ENCODE measurements around the gene EBF4. TPM values are rescaled to one million over a fixed set of nuclear protein-coding genes. Genes with fewer than 3 reads are reported as not detected.

EBF4 gene
- polyA plus RNA-seq, 10 donors: 4.4 to 9.9 (median 5.5) TPM

DNA sequence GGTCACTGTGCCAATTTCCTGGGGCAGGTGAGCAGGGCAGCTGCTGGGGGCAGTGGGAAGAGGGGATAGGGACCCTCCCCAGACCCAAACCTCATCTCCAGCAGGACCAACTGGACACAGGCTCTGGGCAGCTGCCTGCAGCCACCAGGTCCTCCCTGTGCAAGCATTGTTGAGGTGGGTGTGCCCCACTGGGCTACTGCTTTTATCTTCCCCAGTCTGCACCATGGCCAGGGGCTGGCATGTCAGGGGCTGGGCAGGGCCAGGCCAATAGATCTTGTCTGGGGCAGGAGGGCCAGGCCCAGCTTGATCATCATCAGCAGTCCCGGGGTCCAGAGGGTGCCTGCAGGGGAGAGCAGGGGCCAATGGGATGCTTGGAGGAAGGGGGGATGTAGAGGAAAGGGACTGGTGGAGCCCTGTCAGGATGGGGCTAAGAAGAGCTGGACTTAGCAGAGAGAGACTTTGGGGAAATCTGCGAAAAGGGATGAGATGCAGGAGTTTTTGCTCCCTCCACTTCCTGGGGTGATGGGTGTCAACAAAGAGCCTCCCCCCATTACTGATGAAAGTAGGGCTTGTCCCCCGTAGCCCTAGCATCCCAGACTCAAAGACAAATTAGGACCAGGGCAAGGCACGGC lies 5.7 kb downstream of the EBF4 start:
- DNase-seq: no peak

DNA sequence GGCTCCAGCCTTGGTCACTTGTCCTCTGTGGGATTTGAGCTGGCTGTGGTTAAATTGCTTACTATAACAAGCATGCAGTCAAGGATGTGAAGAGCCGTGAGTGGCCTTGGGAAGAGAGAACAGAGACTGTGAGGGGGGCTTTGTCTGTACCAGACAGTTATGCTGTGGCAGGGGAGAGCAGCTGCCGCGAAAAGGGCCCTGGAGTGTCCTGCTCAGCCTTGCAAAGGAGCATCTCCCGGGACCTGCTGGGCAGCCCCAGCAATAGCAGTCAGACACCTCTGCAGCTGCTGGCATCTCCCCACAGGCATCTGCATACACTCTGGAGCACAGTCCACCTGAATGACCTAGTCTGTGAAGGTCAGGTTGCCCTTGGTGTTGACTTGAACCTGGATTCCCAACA lies 6.3 kb downstream of the EBF4 start:
- DNase-seq: no peak

DNA sequence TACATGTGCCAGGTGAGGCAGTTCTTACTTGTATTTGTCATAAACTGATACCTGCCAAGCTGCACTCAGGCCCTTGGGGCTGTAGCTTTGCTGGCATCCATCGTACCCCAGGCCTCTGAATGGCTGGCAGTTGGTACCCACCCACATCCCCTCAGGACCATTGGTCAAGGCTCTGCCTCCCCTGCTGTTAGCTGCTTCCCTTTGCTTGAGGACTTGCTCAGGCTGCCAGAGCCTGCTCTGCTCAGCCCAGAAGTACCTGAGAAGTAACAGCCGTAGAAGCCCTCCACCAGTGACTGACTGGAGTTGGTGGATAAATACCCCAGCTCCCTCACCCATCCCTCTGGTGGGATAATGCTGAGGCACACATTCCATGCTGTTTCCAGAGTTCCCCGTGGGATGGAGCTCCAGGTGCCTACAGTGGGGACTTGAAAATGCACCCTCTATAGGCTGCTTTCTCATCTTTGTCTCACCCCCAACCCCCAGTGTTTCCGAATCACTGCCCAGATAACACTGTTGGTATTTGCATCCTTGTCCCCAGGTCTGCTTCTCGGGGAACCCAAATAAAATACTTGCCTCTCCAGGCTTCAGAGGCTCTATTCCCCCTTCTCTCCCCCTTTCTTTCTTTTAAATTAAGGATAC lies 7.3 kb downstream of the EBF4 start:
- DNase-seq: no peak

DNA sequence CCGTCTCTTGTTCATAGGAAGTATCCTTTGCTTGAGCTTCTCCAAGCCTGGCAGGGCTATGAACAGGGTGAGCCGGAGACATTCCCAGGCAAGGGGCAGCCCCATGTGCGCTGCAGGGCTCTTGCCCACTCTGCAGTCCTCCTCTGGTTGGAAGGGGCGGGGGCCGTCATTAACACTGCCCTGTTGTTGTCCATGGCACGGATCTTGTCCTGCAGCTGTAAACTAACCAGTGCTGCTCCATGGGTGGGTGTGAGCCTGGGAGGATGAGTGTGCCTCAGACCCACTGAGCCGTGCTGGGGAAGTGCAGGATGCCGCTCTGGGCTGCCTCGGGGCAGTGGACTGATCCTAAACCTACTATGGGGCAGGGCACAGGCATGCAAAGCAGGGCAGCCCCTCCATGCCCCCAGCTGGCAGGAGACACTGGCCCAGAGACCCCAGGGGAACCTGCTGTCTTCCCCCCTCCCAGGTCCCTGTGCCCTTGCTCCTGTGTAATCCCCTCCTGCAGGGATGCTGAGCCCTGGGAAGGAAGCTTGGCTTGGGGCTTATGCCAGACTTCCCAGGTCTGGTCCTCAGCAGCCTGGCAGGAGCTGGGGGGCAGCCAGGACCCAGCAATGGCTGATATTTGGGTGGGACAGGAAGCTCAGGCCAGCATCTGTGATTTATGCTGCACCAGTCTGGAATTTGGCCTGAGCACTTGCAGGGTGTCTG lies 8.5 kb downstream of the EBF4 start:
- DNase-seq: no peak

DNA sequence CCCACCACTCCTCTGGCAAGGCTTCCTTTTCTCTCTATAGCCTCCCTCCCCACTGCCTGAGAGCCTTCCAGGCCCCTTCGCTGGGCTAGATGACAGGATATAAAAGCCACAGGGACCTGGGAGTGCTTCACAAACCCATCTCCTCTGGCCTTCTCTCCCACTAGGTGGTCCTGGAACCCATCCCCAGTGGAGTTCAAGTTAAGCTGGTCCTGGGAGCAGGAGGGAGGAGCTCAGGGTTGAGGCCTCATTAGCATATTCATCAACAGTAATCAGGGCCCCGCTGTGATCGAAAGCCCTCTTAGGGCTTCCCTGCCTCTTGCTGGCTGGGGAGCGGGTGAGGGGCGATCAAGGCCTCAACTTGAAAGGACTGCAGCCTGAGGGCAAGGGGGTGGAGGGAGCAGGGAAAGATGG lies 9.1 kb downstream of the EBF4 start:
- no peak for DNase-seq

DNA sequence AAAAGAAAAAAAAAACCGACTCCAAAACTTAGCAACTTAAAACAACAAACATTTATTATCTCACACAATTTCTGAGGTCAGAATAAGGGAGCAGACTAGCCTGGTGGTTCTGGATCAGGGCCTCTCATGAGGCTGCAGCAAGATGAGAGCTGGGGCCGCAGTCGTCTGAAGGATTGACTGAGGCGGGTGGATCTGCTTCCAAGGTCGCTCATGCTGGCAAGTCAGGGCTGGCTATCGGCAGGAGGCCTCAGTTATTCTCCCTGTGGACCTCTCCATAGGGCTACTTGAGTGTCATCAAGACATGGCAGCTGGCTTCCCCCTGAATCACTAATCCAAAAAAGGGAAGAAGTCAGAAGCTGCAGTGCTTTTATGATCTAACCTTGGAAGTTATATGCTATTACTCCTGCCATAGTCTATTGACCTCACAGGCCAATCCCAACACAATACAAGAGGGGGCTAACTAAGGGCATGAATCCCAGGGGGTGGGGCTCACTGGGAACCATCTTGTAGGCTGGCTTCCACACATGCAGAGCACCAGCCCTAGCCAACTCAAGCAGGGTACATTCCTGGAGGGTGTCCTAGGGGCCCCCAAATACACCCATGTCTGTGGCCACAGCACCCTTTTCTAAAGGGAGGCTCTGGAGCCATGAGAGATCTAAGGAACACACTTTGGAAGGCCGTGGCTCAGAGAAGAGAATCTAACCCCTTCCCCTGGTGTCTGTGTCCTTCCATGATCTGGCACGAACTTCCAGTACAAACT lies 11.3 kb downstream of the EBF4 start:
- DNase-seq: no peak

DNA sequence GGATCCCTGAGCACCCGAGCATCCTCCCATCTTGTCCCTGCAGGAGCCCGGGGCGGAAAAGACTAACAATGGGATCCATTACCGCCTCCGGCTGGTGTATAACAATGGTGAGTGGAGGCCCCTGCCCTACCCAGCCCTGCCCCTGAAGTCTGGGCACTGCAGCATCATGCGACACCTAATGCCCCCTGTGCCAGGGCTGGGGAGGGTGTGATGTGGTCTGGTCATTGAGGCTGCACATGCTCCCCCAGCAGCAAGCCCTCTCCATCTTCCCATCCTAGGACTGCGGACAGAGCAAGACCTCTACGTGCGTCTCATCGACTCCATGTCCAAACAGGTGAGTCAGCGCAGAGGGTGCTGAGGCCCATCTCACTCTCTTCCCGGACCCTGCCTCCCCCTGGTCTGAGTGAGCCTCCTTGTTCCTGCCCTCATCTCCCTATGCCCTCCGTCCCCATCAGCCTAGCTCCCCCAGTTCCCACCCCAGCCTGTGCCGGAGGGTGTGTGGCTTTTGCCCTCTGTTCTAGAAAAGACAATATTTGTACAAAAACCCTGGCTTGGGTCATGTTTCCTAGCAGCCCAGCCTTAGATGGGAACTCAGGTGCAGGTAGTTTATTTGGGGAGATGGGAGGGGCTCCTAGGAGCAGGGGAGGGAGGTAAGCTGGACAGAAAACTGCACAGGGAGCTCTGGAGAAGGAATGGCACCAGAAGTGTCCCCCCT lies 13.5 kb downstream of the EBF4 start:
- DNase-seq: no peak

DNA sequence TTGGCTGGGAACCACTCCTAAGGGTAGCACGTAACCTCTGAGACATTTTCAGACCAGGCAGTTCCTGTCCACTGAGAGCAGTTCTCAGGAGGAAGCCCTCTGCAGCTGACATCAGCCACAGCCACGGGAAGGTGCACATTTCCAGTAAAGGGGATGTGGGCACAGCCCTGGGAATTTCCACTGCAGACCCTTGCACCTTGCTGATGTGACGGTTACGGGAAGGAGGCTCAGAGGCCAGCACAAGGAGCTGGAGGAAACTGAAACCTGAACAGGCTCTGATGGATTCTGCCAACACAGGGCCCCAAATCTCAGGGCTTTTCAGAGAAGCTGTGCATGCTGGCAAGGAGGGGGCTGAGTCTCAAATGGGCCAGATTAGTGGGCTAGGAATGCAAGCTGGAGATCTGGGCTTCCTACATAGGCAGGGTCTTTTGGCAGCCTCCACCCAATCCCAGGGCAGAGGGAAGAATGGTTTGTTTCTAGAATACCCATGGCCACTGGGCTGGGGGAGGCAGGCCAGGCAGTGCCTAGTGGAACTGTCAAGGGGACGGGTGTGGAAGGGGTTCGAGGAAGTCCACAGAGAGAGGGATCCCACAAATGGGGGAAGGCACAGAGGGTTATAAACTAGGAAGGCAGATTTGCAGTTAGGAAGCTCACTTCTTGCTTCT lies 14.2 kb downstream of the EBF4 start:
- DNase-seq: no peak

- no peak for DNase-seq
These were observed 14.9 kb downstream of the EBF4 start for GRCh38 chr20:2707353-2708072.

DNA sequence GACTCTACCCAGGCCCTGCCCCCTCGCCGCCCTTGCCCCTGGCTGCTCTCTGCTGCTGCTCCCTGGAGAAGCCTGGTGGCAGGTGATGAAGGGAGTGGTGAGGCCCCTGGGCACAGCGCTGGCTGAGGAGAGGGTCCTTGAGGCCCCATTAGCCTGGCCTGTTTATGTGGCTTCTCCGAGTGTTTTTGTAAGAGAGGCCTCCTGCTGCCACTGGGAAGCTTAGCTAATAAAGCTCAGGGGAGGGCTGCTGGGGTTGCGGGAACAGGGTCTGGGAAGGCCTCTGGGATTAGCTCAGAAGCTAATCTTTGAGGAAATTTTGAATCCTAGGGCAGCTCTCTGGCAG lies 15.5 kb downstream of the EBF4 start:
- DNase-seq: no peak

GRCh38 chr20:2708665-2709064 lies 16.1 kb downstream of the EBF4 start:
- DNase-seq: no peak

- no peak for DNase-seq
These were observed 16.8 kb downstream of the EBF4 start for GRCh38 chr20:2709205-2709981.

- no peak for DNase-seq
These were observed 20.7 kb downstream of the EBF4 start for GRCh38 chr20:2713285-2713684.

- DNase-seq: no peak
These were observed 36.7 kb downstream of the EBF4 start for GRCh38 chr20:2729251-2729713.

- no peak for DNase-seq
These were observed 37.2 kb downstream of the EBF4 start for GRCh38 chr20:2729791-2730190.

DNA sequence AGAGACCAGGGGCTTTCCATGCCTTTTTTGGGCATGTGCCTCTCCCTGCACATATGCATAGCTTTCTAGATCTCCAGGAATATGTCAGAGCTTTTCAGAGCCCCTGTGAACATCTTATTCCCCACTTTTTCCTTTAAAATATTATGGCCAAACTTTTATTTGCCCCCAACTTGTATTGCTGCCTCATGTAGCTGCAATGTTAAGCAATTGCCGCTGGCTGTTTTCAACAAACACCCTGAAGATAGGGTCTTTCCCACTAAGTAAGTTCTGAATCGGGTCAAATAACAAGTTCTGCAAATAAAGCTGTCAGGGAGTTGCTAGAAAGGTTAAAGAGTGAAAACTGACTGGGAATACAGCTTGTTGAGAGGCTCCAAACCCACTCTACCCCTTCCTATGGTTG lies 42.3 kb downstream of the EBF4 start:
- DNase-seq: no peak

DNA sequence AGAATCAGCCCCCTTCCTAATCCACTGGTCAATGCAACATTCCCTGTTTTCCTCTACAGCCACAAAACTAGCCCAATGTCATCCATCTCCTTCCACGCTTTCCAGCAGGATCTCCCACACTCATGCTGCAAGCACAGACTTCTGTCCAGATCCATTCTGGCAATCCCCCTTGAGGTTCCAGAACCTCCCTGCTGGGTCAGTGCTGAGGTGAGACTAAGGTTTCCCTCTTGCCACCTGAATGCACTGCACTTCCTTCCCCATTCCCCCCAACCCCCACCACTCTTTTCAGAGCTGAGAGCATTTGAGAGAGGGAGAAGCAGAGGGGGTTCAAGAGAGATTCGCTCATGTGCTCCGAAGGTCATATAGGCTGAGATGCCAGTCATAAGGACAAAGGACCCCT lies 43.9 kb downstream of the EBF4 start:
- no peak for DNase-seq

DNA sequence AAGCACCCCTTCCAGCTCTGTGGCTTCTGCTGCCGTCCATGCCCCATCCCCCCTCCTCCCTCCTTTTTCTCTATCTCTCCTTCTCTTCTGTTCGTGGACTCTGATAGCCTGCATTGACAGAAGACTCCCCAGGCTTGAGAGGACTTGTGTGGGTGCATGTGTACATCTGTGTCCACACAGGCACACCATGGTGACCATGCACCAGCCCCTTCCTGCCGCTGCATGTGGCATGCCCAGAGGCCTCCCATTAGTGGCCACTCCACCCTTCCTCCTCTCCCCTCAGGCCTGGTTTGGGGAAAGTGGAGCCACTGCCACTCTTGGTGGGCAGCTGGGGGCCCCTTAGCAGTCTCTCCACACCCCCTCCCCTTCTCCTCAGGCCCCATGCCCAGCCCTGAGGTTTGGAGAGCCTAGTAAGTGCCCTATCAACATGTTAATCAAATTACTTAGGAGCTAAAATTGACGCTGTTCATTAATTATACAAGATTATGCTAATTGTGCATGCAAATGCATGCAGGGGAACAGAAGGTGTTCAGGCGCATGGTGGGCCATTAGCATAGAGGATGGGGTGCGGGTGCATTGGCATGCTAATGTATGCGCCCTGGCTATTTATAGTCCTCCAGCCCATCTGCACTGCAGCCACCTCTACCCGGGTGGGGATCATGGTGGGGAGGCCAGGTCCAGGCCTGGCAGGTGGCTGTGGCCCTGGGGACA lies 45.9 kb downstream of the EBF4 start:
- DNase-seq: no peak

DNA sequence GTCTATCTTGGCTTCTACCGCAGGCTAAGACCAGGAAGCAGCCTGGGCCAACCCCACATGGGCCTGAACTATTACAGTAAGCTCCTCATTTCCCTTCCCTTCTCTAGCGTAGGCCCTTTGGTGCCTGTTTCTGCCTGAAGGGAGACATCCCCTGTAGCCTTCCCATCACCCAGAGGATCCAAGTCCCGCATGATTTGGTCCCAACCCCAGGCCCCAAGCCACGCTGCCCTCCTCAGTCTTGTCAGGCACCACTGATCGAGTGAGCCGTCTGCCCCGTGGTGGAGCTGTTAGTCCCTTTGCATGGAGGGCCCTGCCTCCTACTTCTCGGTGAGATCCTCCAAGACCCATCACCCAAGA lies 46.4 kb downstream of the EBF4 start:
- no peak for DNase-seq
